GM19328 (cell line): ENCODE data around the gene YARS1.

Experiments used
- ATAC-seq: cut with Tn5 transposase; IDR thresholded peaks from one replicate; pipeline ENCODE4 v1.9.1; 2021; ENCODE audit warnings: mild to moderate bottlenecking, moderate library complexity; ENCODE audit not compliant: unreplicated experiment

The YARS1 gene

GRCh38 chr1:32782086-32782485 lies 35.1 kb downstream of the YARS1 start:
- ATAC-seq: no peak

GRCh38 chr1:32780628-32781234 lies 36.4 kb downstream of the YARS1 start:
- ATAC-seq: no peak

GRCh38 chr1:32780005-32780404 lies 37.2 kb downstream of the YARS1 start:
- ATAC-seq: no peak

- ATAC-seq: no peak
Measured at GRCh38 chr1:32779242-32779641, 37.9 kb downstream of the YARS1 start.

GRCh38 chr1:32775640-32776337 lies 41.4 kb downstream of the YARS1 start:
- ATAC-seq: no peak

- ATAC-seq: no peak
Measured at GRCh38 chr1:32774950-32775634, 42.1 kb downstream of the YARS1 start.

DNA sequence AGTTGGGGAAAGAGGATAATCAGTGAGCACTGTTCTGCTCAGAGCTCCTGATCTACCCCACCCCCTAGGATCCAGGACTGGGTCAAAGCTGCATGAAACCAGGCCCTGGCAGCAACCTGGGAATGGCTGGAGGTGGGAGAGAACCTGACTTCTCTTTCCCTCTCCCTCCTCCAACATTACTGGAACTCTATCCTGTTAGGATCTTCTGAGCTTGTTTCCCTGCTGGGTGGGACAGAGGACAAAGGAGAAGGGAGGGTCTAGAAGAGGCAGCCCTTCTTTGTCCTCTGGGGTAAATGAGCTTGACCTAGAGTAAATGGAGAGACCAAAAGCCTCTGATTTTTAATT lies 42.7 kb downstream of the YARS1 start:
- ATAC-seq: no peak

DNA sequence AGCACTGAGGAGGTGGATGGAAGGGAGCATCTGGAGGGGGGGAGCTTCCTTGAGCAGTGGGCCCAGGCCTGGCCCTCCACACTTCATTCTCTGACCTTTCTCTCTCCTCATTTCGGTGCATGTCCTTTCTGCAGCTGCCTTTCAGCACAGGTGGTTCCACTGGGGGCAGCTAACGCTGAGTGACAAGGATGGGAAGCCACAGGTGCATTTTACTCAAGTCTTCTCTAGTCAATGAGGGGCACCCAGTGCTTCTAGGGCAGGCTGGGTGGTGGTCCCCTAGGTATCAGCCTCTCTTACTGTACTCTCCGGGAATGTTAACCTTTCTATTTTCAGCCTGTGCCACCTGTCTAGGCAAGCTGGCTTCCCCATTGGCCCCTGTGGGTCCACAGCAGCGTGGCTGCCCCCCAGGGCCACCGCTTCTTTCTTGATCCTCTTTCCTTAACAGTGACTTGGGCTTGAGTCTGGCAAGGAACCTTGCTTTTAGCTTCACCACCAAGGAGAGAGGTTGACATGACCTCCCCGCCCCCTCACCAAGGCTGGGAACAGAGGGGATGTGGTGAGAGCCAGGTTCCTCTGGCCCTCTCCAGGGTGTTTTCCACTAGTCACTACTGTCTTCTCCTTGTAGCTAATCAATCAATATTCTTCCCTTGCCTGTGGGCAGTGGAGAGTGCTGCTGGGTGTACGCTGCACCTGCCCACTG lies 43.2 kb downstream of the YARS1 start:
- no peak for ATAC-seq

- ATAC-seq: no peak
Measured at GRCh38 chr1:32773018-32773763, 44.0 kb downstream of the YARS1 start.

DNA sequence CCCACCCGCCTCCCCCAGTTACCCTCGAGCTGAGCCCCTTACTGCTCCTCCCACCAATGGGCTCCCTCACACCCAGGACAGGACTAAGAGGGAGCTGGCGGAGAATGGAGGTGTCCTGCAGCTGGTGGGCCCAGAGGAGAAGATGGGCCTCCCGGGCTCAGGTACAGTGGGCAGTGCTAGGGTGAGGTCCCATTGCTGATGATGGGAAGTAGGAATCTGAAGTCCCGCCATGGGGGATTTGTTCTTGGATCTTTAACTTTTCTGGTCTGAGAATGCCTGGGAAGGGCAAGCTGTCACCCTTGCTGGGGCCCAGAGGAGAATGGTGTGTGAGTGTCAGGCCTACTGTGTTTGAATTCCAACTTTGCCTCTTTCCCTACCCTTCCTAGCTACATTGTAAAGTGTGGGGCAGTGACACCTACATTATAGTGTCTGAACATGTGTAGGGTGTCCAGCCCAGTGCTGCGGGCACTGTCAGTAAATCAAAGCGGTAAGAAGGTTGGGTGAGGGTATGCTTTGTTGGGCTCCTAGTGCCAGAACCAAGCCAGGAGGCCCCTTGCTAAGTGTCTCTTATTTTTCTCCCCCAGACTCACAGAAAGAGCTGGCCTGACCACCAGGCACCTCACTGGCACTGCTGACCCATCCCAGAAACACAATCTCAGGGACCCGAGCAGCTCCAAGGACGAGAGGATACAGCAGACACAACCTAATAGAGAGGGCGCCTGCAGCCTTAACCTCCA lies 44.7 kb downstream of the YARS1 start:
- no peak for ATAC-seq

- ATAC-seq: no peak
Measured at GRCh38 chr1:32771561-32772280, 45.4 kb downstream of the YARS1 start.

DNA sequence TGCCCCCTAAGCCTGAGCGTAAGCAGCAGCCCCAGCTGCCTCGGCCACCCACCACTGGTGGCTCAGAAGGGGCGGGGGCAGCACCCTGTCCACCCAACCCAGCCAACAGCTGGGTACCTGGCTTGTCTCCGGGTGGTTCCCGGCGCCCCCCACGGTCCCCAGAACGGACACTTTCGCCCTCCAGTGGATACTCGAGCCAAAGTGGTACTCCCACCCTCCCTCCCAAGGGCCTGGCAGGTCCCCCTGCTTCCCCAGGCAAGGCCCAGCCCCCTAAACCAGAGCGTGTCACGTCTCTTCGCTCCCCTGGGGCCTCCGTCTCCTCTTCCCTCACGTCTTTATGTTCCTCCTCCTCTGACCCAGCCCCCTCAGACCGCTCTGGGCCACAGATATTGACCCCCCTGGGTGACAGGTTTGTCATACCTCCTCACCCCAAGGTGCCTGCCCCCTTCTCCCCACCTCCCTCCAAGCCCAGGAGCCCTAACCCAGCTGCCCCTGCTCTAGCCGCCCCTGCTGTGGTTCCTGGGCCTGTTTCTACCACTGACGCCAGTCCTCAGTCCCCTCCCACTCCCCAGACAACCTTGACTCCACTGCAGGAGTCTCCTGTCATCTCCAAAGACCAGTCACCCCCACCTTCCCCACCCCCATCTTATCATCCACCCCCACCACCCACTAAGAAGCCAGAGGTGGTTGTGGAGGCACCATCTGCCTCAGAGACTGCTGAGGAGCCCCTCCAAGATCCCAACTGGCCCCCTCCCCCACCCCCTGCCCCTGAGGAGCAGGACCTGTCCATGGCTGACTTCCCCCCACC lies 46.2 kb downstream of the YARS1 start:
- ATAC-seq: no peak

GRCh38 chr1:32770221-32770731 lies 46.9 kb downstream of the YARS1 start:
- no peak for ATAC-seq

DNA sequence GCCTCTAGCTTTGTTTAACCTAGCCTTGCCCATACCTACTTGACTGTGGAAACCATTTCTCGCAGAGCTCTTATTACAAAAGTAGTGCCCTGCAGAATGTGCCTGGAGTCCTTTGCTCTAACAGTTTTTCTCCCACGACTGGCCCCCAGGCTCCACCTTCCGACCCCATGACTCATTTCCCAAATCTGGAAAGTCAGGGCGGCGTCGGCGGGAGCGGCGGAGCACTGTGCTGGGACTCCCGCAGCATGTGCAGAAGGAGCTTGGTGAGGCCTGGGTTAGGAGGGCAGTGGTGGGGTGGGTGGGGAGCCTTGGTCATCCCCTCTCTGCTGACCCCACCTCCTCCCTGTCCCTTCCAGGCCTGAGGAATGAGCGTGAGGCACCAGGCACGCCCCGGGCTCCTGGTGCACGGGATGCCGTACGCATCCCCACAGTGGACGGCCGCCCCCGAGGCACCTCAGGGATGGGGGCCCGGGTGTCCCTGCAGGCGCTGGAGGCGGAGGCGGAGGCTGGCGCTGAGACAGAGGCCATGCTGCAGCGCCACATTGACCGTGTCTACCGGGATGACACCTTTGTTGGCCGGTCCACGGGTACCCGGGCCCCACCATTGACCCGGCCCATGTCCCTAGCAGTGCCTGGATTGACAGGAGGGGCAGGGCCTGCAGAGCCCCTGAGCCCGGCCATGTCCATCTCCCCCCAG lies 47.5 kb downstream of the YARS1 start:
- ATAC-seq: no peak

DNA sequence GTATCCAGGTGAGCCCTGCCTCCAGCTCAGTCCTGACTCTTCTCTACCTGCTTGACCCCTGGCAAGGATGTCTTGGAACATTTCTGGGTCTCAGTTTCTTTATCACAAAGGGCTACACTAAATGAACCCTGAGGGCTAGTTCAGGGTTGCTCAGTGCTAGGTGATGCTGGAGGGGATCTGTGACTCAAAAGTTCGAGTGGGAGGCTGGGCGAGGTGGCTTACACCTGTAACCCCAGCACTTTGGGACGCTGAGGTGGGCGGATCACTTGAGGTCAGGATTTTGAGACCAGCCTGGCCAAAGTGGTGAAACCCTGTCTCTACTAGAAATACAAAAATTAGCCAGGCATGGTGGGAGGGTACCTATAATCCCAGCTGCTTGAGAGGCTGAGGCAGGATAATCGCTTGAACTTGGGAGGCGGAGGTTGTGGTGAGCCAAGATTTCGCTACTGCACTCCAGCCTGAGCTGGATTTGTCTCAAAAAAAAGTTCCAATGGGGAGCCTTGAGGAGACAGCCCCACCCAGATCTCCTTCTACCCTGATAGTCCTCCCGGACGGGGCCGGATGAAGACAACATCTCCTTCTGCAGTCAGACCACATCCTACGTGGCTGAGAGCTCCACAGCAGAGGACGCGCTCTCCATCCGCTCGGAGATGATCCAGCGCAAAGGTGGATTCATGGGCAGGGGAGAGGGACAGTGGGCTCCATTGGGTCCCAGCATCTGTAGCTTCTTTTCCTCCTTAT lies 48.9 kb downstream of the YARS1 start:
- no peak for ATAC-seq

- no peak for ATAC-seq
Measured at GRCh38 chr1:32767641-32768040, 49.5 kb downstream of the YARS1 start.

GRCh38 chr1:32767156-32767555 lies 50.0 kb downstream of the YARS1 start:
- no peak for ATAC-seq
